Hepatic stellate cell (primary cell): ENCODE data around the gene MFAP3L.

Experiments used
- DNase-seq: peaks from one replicate; pipeline ENCODE4 v3.0.0; 2011; ENCODE audit warnings: low spot score

MFAP3L gene

GRCh38 chr4:169940460-169940859, 85.7 kb downstream of the MFAP3L start:
- DNase-seq: no peak
